IPS-15b (cell line): ENCODE results near the gene CHDH.

ENCODE experiments used
- H3K27me3 ChIP-seq: one replicate; pipeline ENCODE4 v1.6.1; 2013; ENCODE audit warnings: low read length; ENCODE audit not compliant: control insufficient read depth, insufficient read depth
- H3K36me3 ChIP-seq: one replicate; pipeline ENCODE4 v1.6.1; 2013; ENCODE audit warnings: low read length; ENCODE audit not compliant: control insufficient read depth, insufficient read depth
- H3K4me1 ChIP-seq: one replicate; pipeline ENCODE4 v1.6.1; 2013; ENCODE audit warnings: mild to moderate bottlenecking, low read length; ENCODE audit not compliant: control insufficient read depth, insufficient read depth
- H3K4me3 ChIP-seq: one replicate; pipeline ENCODE4 v1.5.1; 2013; ENCODE audit warnings: low read depth, low read length
- H3K9ac ChIP-seq: one replicate; pipeline ENCODE4 v1.6.1; 2013; ENCODE audit warnings: low read depth, mild to moderate bottlenecking, low read length
- H3K9me3 ChIP-seq: one replicate; pipeline ENCODE4 v1.6.1; 2013; ENCODE audit warnings: mild to moderate bottlenecking, low read length; ENCODE audit not compliant: control insufficient read depth, insufficient read depth

Gene CHDH

GRCh38 chr3:53880396-53881345 is 34.5 kb upstream of the CHDH start:
- Histone ChIP-seq H3K9me3 (no peaks in the 10 kb centered on the region), H3K36me3 (peaks cover 10% of the 10 kb centered on the region), H3K27me3 (no peaks in the 10 kb centered on the region), H3K9ac (peak overlapping the region; percentile 98), H3K4me3 (peak overlapping the region; percentile 93), H3K4me1 (peaks cover 7% of the 10 kb centered on the region)

GRCh38 chr3:53865732-53866499 is 19.7 kb upstream of the CHDH start:
- Histone ChIP-seq H3K9me3 (no peaks in the 10 kb centered on the region), H3K36me3 (peaks cover 14% of the 10 kb centered on the region), H3K4me3 (no peak overlapping the region), H3K4me1 (no peaks in the 10 kb centered on the region), H3K27me3 (no peaks in the 10 kb centered on the region), H3K9ac (no peak overlapping the region)

- H3K36me3 ChIP-seq: peaks cover 7% of the 10 kb centered on the region
- no peak overlapping the region for H3K9ac ChIP-seq
- H3K27me3 ChIP-seq: no peaks in the 10 kb centered on the region
These were observed 16.9 kb upstream of the CHDH start for GRCh38 chr3:53863145-53863544.

GRCh38 chr3:53862241-53862640 is 16.0 kb upstream of the CHDH start:
- Histone ChIP-seq H3K27me3 (no peaks in the 10 kb centered on the region), H3K4me1 (no peaks in the 10 kb centered on the region), H3K9ac (no peak overlapping the region), H3K36me3 (peaks cover 5% of the 10 kb centered on the region), H3K9me3 (no peaks in the 10 kb centered on the region), H3K4me3 (no peak overlapping the region)

More at GRCh38 chr3:53863145-53863544, 16.9 kb upstream of the CHDH start:
- Histone ChIP-seq H3K4me3 (no peak overlapping the region), H3K4me1 (no peaks in the 10 kb centered on the region), H3K9me3 (no peaks in the 10 kb centered on the region)

- Histone ChIP-seq H3K4me3 (no peak overlapping the region), H3K9me3 (no peaks in the 10 kb centered on the region), H3K9ac (no peak overlapping the region), H3K27me3 (no peaks in the 10 kb centered on the region), H3K4me1 (no peaks in the 10 kb centered on the region), H3K36me3 (peaks cover 5% of the 10 kb centered on the region)
These were observed 14.0 kb upstream of the CHDH start for GRCh38 chr3:53860196-53860595.

- H3K36me3 ChIP-seq: peaks cover 5% of the 10 kb centered on the region
- H3K9ac ChIP-seq: no peak overlapping the region
- H3K4me3 ChIP-seq: no peak overlapping the region
- no peaks in the 10 kb centered on the region for H3K4me1 ChIP-seq
- no peaks in the 10 kb centered on the region for H3K9me3 ChIP-seq
- H3K27me3 ChIP-seq: no peaks in the 10 kb centered on the region
These were observed 13.0 kb upstream of the CHDH start for GRCh38 chr3:53859178-53859577.

GRCh38 chr3:53858096-53858741 is 12.0 kb upstream of the CHDH start:
- Histone ChIP-seq H3K4me1 (no peaks in the 10 kb centered on the region), H3K9me3 (no peaks in the 10 kb centered on the region), H3K4me3 (no peak overlapping the region), H3K9ac (no peak overlapping the region), H3K27me3 (no peaks in the 10 kb centered on the region), H3K36me3 (peaks cover 5% of the 10 kb centered on the region)

DNA sequence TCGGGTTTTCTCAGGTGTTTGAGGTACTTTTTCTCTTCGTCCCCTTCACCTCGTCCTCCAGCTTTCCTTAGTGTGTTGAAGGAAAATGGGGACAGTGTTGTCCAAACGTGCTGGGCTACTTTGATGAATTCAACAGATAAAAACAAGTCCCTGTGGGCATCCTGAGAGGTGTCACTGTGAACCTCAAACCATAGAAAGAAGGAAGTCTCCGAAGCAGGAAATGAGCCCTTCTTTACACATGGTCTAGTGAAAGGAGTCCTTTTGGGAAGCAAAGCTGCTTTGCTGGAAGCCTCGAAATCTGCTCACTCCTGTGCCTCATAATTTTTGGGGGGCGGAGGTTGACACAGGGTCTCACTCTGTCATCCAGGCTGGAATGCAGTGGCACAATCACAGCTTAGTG is 10.7 kb upstream of the CHDH start:
- no peaks in the 10 kb centered on the region for H3K27me3 ChIP-seq
- no peaks in the 10 kb centered on the region for H3K9me3 ChIP-seq
- peaks cover 5% of the 10 kb centered on the region for H3K36me3 ChIP-seq
- no peaks in the 10 kb centered on the region for H3K4me1 ChIP-seq
- H3K9ac ChIP-seq: no peak overlapping the region
- H3K4me3 ChIP-seq: no peak overlapping the region

- Histone ChIP-seq H3K4me3 (no peak overlapping the region), H3K9ac (no peak overlapping the region), H3K27me3 (peaks cover 15% of the 10 kb centered on the region), H3K4me1 (no peaks in the 10 kb centered on the region), H3K36me3 (no peaks in the 10 kb centered on the region), H3K9me3 (no peaks in the 10 kb centered on the region)
These were observed 4.7 kb upstream of the CHDH start for GRCh38 chr3:53850895-53851294.

DNA sequence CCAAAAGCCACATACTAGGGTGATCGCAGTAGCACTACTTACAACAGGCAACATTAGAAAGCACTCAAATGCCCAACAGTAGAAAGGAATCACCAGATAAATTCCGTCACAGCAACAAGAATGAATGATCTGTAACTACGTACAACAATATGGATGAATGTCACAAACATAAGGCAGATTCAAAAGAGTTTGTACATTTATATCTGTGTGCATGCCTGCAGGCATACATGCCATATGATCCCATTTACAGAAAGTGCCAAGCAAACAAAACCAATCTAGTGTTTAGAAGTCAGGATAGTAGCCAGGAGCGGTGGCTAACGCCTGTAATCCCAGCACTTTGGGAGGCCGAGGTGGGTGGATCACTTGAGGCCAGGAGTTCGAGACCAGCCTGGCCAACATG is 3.7 kb upstream of the CHDH start:
- Histone ChIP-seq H3K4me3 (no peak overlapping the region), H3K27me3 (peaks cover 15% of the 10 kb centered on the region), H3K4me1 (no peaks in the 10 kb centered on the region), H3K9me3 (no peaks in the 10 kb centered on the region), H3K9ac (no peak overlapping the region), H3K36me3 (no peaks in the 10 kb centered on the region)

- H3K27me3 ChIP-seq: peaks cover 15% of the 10 kb centered on the region
- H3K36me3 ChIP-seq: no peaks in the 10 kb centered on the region
- no peaks in the 10 kb centered on the region for H3K9me3 ChIP-seq
- H3K4me1 ChIP-seq: peaks cover 4% of the 10 kb centered on the region
- no peak overlapping the region for H3K9ac ChIP-seq
- peak overlapping the region; percentile 76 for H3K4me3 ChIP-seq
These were observed 584 bp upstream of the CHDH start for GRCh38 chr3:53846851-53847155.

GRCh38 chr3:53845881-53846133 is 412 bp downstream of the CHDH start:
- H3K4me3 ChIP-seq: peak overlapping the region; percentile 76

More at GRCh38 chr3:53845881-53846133, 412 bp downstream of the CHDH start:
- Histone ChIP-seq H3K27me3 (peaks cover 15% of the 10 kb centered on the region), H3K9ac (peak overlapping the region; percentile 76), H3K36me3 (no peaks in the 10 kb centered on the region), H3K4me1 (peaks cover 4% of the 10 kb centered on the region), H3K9me3 (no peaks in the 10 kb centered on the region)
